Panc1 (cell line): ENCODE measurements around the gene PAPPA.

Source experiments
- POLR2AphosphoS5 ChIP-seq: IDR thresholded peaks from 2 replicates; pipeline ENCODE4 v1.6.1; 2012; ENCODE audit warnings: mild to moderate bottlenecking, low read depth, low read length, moderate library complexity
- SIN3A ChIP-seq: IDR thresholded peaks from 2 replicates; pipeline ENCODE4 v1.6.1; 2012; ENCODE audit warnings: low read depth, mild to moderate bottlenecking, low read length, moderate library complexity, borderline replicate concordance; ENCODE audit not compliant: insufficient read depth
- TF ChIP-seq, protein P1 (sequence below): fragments of 450-650 bp; IDR thresholded peaks from 2 replicates; pipeline ENCODE4 v1.5.1; 2017; ENCODE audit warnings: mild to moderate bottlenecking

DNA sequence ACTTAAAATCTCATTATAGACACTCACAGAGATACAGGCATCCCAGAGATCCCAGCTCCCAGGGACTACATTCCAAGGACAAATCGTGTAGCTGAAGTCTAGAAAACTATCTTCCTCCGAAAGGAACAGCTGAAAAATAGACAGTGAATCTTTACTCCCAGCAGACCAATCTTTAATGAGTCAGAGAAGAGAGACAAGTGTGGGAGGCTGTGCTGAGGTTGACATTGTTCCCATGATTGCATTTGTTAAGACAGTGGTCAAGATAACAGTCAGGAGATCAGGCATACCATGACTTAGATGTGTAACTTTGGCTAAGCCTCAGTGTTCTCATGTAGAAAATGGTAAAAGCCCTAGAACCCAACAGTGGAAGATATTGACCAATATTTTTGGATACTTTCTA is 120.7 kb downstream of the PAPPA start:
- TF ChIP-seq, protein P1, sequence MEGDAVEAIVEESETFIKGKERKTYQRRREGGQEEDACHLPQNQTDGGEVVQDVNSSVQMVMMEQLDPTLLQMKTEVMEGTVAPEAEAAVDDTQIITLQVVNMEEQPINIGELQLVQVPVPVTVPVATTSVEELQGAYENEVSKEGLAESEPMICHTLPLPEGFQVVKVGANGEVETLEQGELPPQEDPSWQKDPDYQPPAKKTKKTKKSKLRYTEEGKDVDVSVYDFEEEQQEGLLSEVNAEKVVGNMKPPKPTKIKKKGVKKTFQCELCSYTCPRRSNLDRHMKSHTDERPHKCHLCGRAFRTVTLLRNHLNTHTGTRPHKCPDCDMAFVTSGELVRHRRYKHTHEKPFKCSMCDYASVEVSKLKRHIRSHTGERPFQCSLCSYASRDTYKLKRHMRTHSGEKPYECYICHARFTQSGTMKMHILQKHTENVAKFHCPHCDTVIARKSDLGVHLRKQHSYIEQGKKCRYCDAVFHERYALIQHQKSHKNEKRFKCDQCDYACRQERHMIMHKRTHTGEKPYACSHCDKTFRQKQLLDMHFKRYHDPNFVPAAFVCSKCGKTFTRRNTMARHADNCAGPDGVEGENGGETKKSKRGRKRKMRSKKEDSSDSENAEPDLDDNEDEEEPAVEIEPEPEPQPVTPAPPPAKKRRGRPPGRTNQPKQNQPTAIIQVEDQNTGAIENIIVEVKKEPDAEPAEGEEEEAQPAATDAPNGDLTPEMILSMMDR: no peak
- TF ChIP-seq POLR2AphosphoS5 (no peak), SIN3A (no peak)
